ENCODE results near the gene TUBB2A.
"Not testable (repeated sequence)": the region's sequence is repeated elsewhere in the genome, so short reads cannot be mapped to it uniquely, and the experiment has no call there.

Gene TUBB2A

GRCh38 chr6:3181105-3181504 is 23.8 kb upstream of the TUBB2A start:
- 100% methylated on average over 2 of the region's 2 CpGs for WGBS (ENCODE audit: insufficient coverage)
- H3K9me3 ChIP-seq (ENCODE audit: control extremely low read depth in 1 of 5, control insufficient read depth in 4 of 5, insufficient read depth in 2 of 5, low read depth in 1 of 5, low read length in 4 of 5) = no peaks in the 10 kb centered on the region
- H3K27ac ChIP-seq (ENCODE audit: insufficient read depth in 1 of 2, low read depth in 1 of 2, low read length in 2 of 2, poor library complexity in 1 of 2, severe bottlenecking in 2 of 2) = no peak overlapping the region
- H3K36me3 ChIP-seq (ENCODE audit: control insufficient read depth in 4 of 4, insufficient read depth in 4 of 4, low read length in 3 of 4) = no peaks in the 10 kb centered on the region
- no peak overlapping the region for H3K4me3 ChIP-seq (ENCODE audit: control insufficient read depth in 1 of 7, extremely low read depth in 1 of 7, insufficient read depth in 4 of 7, low read depth in 2 of 7, low read length in 6 of 7)
- no peaks in the 10 kb centered on the region for H3K4me1 ChIP-seq (ENCODE audit: control extremely low read depth in 1 of 4, control insufficient read depth in 4 of 4, insufficient read depth in 4 of 4, low read length in 3 of 4)
- ChIA-PET CTCF (no interaction called here), POLR2A (no interaction called here)
- DNase-seq = no peak
- H3K27me3 ChIP-seq (replicated peaks in 2 of 5; ENCODE audit: control insufficient read depth in 4 of 5, insufficient read depth in 5 of 5, low read length in 4 of 5) = peaks cover 0 to 8% (median 3%) of the 10 kb centered on the region in 5 experiments

- H3K9me3 ChIP-seq (ENCODE audit: control extremely low read depth in 1 of 5, control insufficient read depth in 4 of 5, insufficient read depth in 2 of 5, low read depth in 1 of 5, low read length in 4 of 5); CTCF ChIA-PET; H3K4me3 ChIP-seq (ENCODE audit: control insufficient read depth in 1 of 7, extremely low read depth in 1 of 7, insufficient read depth in 4 of 7, low read depth in 2 of 7, low read length in 6 of 7); POLR2A ChIA-PET; H3K27ac ChIP-seq (ENCODE audit: insufficient read depth in 1 of 2, low read depth in 1 of 2, low read length in 2 of 2, poor library complexity in 1 of 2, severe bottlenecking in 2 of 2); H3K4me1 ChIP-seq (ENCODE audit: control extremely low read depth in 1 of 4, control insufficient read depth in 4 of 4, insufficient read depth in 4 of 4, low read length in 3 of 4); H3K36me3 ChIP-seq (ENCODE audit: control insufficient read depth in 4 of 4, insufficient read depth in 4 of 4, low read length in 3 of 4): not testable (repeated sequence)
- DNase-seq = peak in 1 of 3 donors; percentile 41
- peaks cover 0 to 12% (median 3%) of the 10 kb centered on the region in 5 experiments for H3K27me3 ChIP-seq (replicated peaks in 2 of 5; ENCODE audit: control insufficient read depth in 4 of 5, insufficient read depth in 5 of 5, low read length in 4 of 5)
- WGBS (ENCODE audit: insufficient coverage) = no CpG with 5 or more reads among the region's 8 CpGs
These were observed 22.6 kb upstream of the TUBB2A start for GRCh38 chr6:3179945-3180344.

GRCh38 chr6:3178666-3179065 is 21.3 kb upstream of the TUBB2A start:
- H3K4me3 ChIP-seq (ENCODE audit: control insufficient read depth in 1 of 7, extremely low read depth in 1 of 7, insufficient read depth in 4 of 7, low read depth in 2 of 7, low read length in 6 of 7); CTCF ChIA-PET; H3K4me1 ChIP-seq (ENCODE audit: control extremely low read depth in 1 of 4, control insufficient read depth in 4 of 4, insufficient read depth in 4 of 4, low read length in 3 of 4); H3K27me3 ChIP-seq (replicated peaks in 2 of 5; ENCODE audit: control insufficient read depth in 4 of 5, insufficient read depth in 5 of 5, low read length in 4 of 5); H3K36me3 ChIP-seq (ENCODE audit: control insufficient read depth in 4 of 4, insufficient read depth in 4 of 4, low read length in 3 of 4); POLR2A ChIA-PET; H3K27ac ChIP-seq (ENCODE audit: insufficient read depth in 1 of 2, low read depth in 1 of 2, low read length in 2 of 2, poor library complexity in 1 of 2, severe bottlenecking in 2 of 2); DNase-seq; H3K9me3 ChIP-seq (ENCODE audit: control extremely low read depth in 1 of 5, control insufficient read depth in 4 of 5, insufficient read depth in 2 of 5, low read depth in 1 of 5, low read length in 4 of 5): not testable (repeated sequence)
- 100% methylated on average over 5 of the region's 8 CpGs for WGBS (ENCODE audit: insufficient coverage)

GRCh38 chr6:3176562-3177355 is 19.4 kb upstream of the TUBB2A start:
- Histone ChIP-seq H3K27ac (ENCODE audit: insufficient read depth in 1 of 2, low read depth in 1 of 2, low read length in 2 of 2, poor library complexity in 1 of 2, severe bottlenecking in 2 of 2) (no peak overlapping the region), H3K27me3 (replicated peaks in 2 of 5; ENCODE audit: control insufficient read depth in 4 of 5, insufficient read depth in 5 of 5, low read length in 4 of 5) (peaks cover 0 to 8% (median 0%) of the 10 kb centered on the region in 5 experiments), H3K4me1 (ENCODE audit: control extremely low read depth in 1 of 4, control insufficient read depth in 4 of 4, insufficient read depth in 4 of 4, low read length in 3 of 4) (no peaks in the 10 kb centered on the region), H3K9me3 (ENCODE audit: control extremely low read depth in 1 of 5, control insufficient read depth in 4 of 5, insufficient read depth in 2 of 5, low read depth in 1 of 5, low read length in 4 of 5) (no peaks in the 10 kb centered on the region), H3K4me3 (ENCODE audit: control insufficient read depth in 1 of 7, extremely low read depth in 1 of 7, insufficient read depth in 4 of 7, low read depth in 2 of 7, low read length in 6 of 7) (no peak overlapping the region), H3K36me3 (ENCODE audit: control insufficient read depth in 4 of 4, insufficient read depth in 4 of 4, low read length in 3 of 4) (no peaks in the 10 kb centered on the region)
- WGBS (ENCODE audit: insufficient coverage) = 96% methylated on average over 17 of the region's 22 CpGs
- peak in 2 of 3 donors; percentile 40 to 48 for DNase-seq
- POLR2A ChIA-PET = interaction anchor here (0.6 to 0.7 kb wide), 2 partner anchors 14 to 127 kb away, joined by 3 to 4 read pairs; no protein-coding TSS in a partner anchor
- CTCF ChIA-PET = interaction anchor here (1.0 to 2.2 kb wide), 3 partner anchors 11 to 20 kb away, joined by 3 to 6 read pairs (median 3); partner anchors contain the start of gene TUBB2A

- H3K27me3 ChIP-seq (replicated peaks in 2 of 5; ENCODE audit: control insufficient read depth in 4 of 5, insufficient read depth in 5 of 5, low read length in 4 of 5) = peaks cover 0 to 8% (median 0%) of the 10 kb centered on the region in 5 experiments
- POLR2A ChIA-PET = interaction anchor here (0.7 kb wide), 1 partner anchor 126 kb away, joined by 3 read pairs; no protein-coding TSS in a partner anchor
These were observed 18.5 kb upstream of the TUBB2A start for GRCh38 chr6:3175715-3176402.

GRCh38 chr6:3173636-3174089 is 16.3 kb upstream of the TUBB2A start:
- H3K27ac ChIP-seq (ENCODE audit: insufficient read depth in 1 of 2, low read depth in 1 of 2, low read length in 2 of 2, poor library complexity in 1 of 2, severe bottlenecking in 2 of 2); POLR2A ChIA-PET; DNase-seq; H3K4me3 ChIP-seq (ENCODE audit: control insufficient read depth in 1 of 7, extremely low read depth in 1 of 7, insufficient read depth in 4 of 7, low read depth in 2 of 7, low read length in 6 of 7); H3K27me3 ChIP-seq (replicated peaks in 2 of 5; ENCODE audit: control insufficient read depth in 4 of 5, insufficient read depth in 5 of 5, low read length in 4 of 5); CTCF ChIA-PET; H3K36me3 ChIP-seq (ENCODE audit: control insufficient read depth in 4 of 4, insufficient read depth in 4 of 4, low read length in 3 of 4); H3K9me3 ChIP-seq (ENCODE audit: control extremely low read depth in 1 of 5, control insufficient read depth in 4 of 5, insufficient read depth in 2 of 5, low read depth in 1 of 5, low read length in 4 of 5); H3K4me1 ChIP-seq (ENCODE audit: control extremely low read depth in 1 of 4, control insufficient read depth in 4 of 4, insufficient read depth in 4 of 4, low read length in 3 of 4): not testable (repeated sequence)
- WGBS (ENCODE audit: insufficient coverage) = 98% methylated on average over 10 of the region's 11 CpGs

More at GRCh38 chr6:3175715-3176402, 18.5 kb upstream of the TUBB2A start:
- CTCF ChIA-PET = interaction anchor here (2.2 kb wide), 1 partner anchor 10 kb away, joined by 6 read pairs; no protein-coding TSS in a partner anchor
- WGBS (ENCODE audit: insufficient coverage) = 81% methylated on average over 10 of the region's 11 CpGs
- H3K4me3 ChIP-seq (ENCODE audit: control insufficient read depth in 1 of 7, extremely low read depth in 1 of 7, insufficient read depth in 4 of 7, low read depth in 2 of 7, low read length in 6 of 7) = no peak overlapping the region
- no peaks in the 10 kb centered on the region for H3K36me3 ChIP-seq (ENCODE audit: control insufficient read depth in 4 of 4, insufficient read depth in 4 of 4, low read length in 3 of 4)
- H3K27ac ChIP-seq (ENCODE audit: insufficient read depth in 1 of 2, low read depth in 1 of 2, low read length in 2 of 2, poor library complexity in 1 of 2, severe bottlenecking in 2 of 2) = no peak overlapping the region
- no peaks in the 10 kb centered on the region for H3K4me1 ChIP-seq (ENCODE audit: control extremely low read depth in 1 of 4, control insufficient read depth in 4 of 4, insufficient read depth in 4 of 4, low read length in 3 of 4)
- no peak for DNase-seq
- no peaks in the 10 kb centered on the region for H3K9me3 ChIP-seq (ENCODE audit: control extremely low read depth in 1 of 5, control insufficient read depth in 4 of 5, insufficient read depth in 2 of 5, low read depth in 1 of 5, low read length in 4 of 5)

GRCh38 chr6:3172789-3173188 is 15.4 kb upstream of the TUBB2A start:
- CTCF ChIA-PET = interaction anchor here (0.6 kb wide), 1 partner anchor 29 kb away, joined by 3 read pairs; no protein-coding TSS in a partner anchor

More at GRCh38 chr6:3172789-3173188, 15.4 kb upstream of the TUBB2A start:
- H3K36me3 ChIP-seq (ENCODE audit: control insufficient read depth in 4 of 4, insufficient read depth in 4 of 4, low read length in 3 of 4); H3K4me1 ChIP-seq (ENCODE audit: control extremely low read depth in 1 of 4, control insufficient read depth in 4 of 4, insufficient read depth in 4 of 4, low read length in 3 of 4); H3K27ac ChIP-seq (ENCODE audit: insufficient read depth in 1 of 2, low read depth in 1 of 2, low read length in 2 of 2, poor library complexity in 1 of 2, severe bottlenecking in 2 of 2); POLR2A ChIA-PET; DNase-seq; H3K27me3 ChIP-seq (replicated peaks in 2 of 5; ENCODE audit: control insufficient read depth in 4 of 5, insufficient read depth in 5 of 5, low read length in 4 of 5); H3K4me3 ChIP-seq (ENCODE audit: control insufficient read depth in 1 of 7, extremely low read depth in 1 of 7, insufficient read depth in 4 of 7, low read depth in 2 of 7, low read length in 6 of 7); H3K9me3 ChIP-seq (ENCODE audit: control extremely low read depth in 1 of 5, control insufficient read depth in 4 of 5, insufficient read depth in 2 of 5, low read depth in 1 of 5, low read length in 4 of 5): not testable (repeated sequence)
- WGBS (ENCODE audit: insufficient coverage) = 97% methylated on average over 4 of the region's 4 CpGs

All from common myeloid progenitor, CD34-positive (primary cell).